ENCODE data around the gene TNIK. TPM values are rescaled to one million over a fixed set of nuclear protein-coding genes. Genes with fewer than 3 reads are reported as not detected.

TNIK gene
- total RNA-seq, 1 experiment from 2014 or later = 22.4 TPM

DNA sequence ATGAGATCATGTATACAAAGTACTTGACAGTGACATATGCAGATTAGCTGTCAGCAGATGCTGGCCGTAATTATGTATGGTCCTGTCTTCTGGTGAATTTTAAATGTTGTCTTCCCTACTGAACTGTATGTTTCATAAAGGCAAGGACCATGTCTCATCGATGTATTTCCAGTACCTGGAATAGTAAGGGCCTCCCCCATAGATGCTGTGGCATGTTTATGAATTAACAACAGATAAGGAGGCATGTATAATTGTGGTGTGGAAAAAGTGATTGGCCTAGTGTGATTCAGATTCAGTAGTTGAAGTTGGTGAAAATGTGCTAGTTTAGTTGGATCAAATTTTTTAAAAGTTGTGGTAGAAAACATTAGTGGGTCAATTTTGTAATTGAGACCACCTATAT, 231.0 kb downstream of the TNIK start:
- Histone ChIP-seq H3K36me3 (ENCODE audit: control insufficient read depth, insufficient read depth, low read length) (no peaks in the 10 kb centered on the region), H3K4me3 (ENCODE audit: low read depth, low read length) (no peak overlapping the region), H3K4me1 (no peaks in the 10 kb centered on the region; the same call in 1 of the 2 replicates), H3K9me3 (no peaks in the 10 kb centered on the region; the same call in 1 of the 2 replicates), H3K27me3 (replicated peaks; ENCODE audit: control insufficient read depth, insufficient read depth, low read length) (no peaks in the 10 kb centered on the region)
- no peak for DNase-seq
- intact Hi-C loops (cut with micrococcal nuclease; ENCODE audit: unreplicated experiment) = no loop called here
- ChIA-PET POLR2A (no interaction called here), CTCF (no interaction called here)
- no peak overlapping the region for H3K27ac Mint-ChIP-seq (ENCODE audit: unreplicated experiment)
- TF ChIP-seq, protein P1, sequence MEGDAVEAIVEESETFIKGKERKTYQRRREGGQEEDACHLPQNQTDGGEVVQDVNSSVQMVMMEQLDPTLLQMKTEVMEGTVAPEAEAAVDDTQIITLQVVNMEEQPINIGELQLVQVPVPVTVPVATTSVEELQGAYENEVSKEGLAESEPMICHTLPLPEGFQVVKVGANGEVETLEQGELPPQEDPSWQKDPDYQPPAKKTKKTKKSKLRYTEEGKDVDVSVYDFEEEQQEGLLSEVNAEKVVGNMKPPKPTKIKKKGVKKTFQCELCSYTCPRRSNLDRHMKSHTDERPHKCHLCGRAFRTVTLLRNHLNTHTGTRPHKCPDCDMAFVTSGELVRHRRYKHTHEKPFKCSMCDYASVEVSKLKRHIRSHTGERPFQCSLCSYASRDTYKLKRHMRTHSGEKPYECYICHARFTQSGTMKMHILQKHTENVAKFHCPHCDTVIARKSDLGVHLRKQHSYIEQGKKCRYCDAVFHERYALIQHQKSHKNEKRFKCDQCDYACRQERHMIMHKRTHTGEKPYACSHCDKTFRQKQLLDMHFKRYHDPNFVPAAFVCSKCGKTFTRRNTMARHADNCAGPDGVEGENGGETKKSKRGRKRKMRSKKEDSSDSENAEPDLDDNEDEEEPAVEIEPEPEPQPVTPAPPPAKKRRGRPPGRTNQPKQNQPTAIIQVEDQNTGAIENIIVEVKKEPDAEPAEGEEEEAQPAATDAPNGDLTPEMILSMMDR (IDR thresholded peaks at IDR 0.05; ENCODE audit: insufficient read depth in 1 of 2, low read depth in 1 of 2, low read length in 1 of 2, severe bottlenecking in 1 of 2, unreplicated experiment in 1 of 2) = no peak
- H3K9me3 Mint-ChIP-seq (ENCODE audit: unreplicated experiment) = no peaks in the 10 kb centered on the region
- H3K4me1 Mint-ChIP-seq (ENCODE audit: low read depth, unreplicated experiment) = peaks cover 1% of the 10 kb centered on the region
- no peak overlapping the region for H3K4me3 Mint-ChIP-seq (ENCODE audit: unreplicated experiment)
- H3K27me3 Mint-ChIP-seq (ENCODE audit: insufficient read depth, unreplicated experiment) = no peaks in the 10 kb centered on the region
- H3K36me3 Mint-ChIP-seq (ENCODE audit: insufficient read depth, unreplicated experiment) = no peaks in the 10 kb centered on the region
- BruUV-seq (replicated peaks) = no TSS peak

GRCh38 chr3:171228240-171228639, 232.0 kb downstream of the TNIK start:
- CTCF ChIA-PET = no interaction called here
- Mint-ChIP-seq H3K4me1 (ENCODE audit: low read depth, unreplicated experiment) (no peaks in the 10 kb centered on the region), H3K9me3 (ENCODE audit: unreplicated experiment) (no peaks in the 10 kb centered on the region), H3K36me3 (ENCODE audit: insufficient read depth, unreplicated experiment) (no peaks in the 10 kb centered on the region), H3K27ac (ENCODE audit: unreplicated experiment) (no peak overlapping the region), H3K4me3 (ENCODE audit: unreplicated experiment) (no peak overlapping the region), H3K27me3 (ENCODE audit: insufficient read depth, unreplicated experiment) (no peaks in the 10 kb centered on the region)
- no peak for DNase-seq
- TF ChIP-seq, protein P1 (IDR thresholded peaks at IDR 0.05; ENCODE audit: insufficient read depth in 1 of 2, low read depth in 1 of 2, low read length in 1 of 2, severe bottlenecking in 1 of 2, unreplicated experiment in 1 of 2) = no peak
- Histone ChIP-seq H3K27me3 (replicated peaks; ENCODE audit: control insufficient read depth, insufficient read depth, low read length) (no peaks in the 10 kb centered on the region), H3K4me1 (no peaks in the 10 kb centered on the region; the same call in 1 of the 2 replicates), H3K4me3 (ENCODE audit: low read depth, low read length) (no peak overlapping the region), H3K9me3 (no peaks in the 10 kb centered on the region; the same call in 1 of the 2 replicates), H3K36me3 (ENCODE audit: control insufficient read depth, insufficient read depth, low read length) (no peaks in the 10 kb centered on the region)
- BruUV-seq (replicated peaks) = no TSS peak
- POLR2A ChIA-PET = no interaction called here
- intact Hi-C loops (cut with micrococcal nuclease; ENCODE audit: unreplicated experiment) = no loop called here

GRCh38 chr3:171227828-171228227, 232.4 kb downstream of the TNIK start:
- H3K4me1 ChIP-seq = no peaks in the 10 kb centered on the region; the same call in 1 of the 2 replicates
- Mint-ChIP-seq H3K36me3 (ENCODE audit: insufficient read depth, unreplicated experiment) (no peaks in the 10 kb centered on the region), H3K27ac (ENCODE audit: unreplicated experiment) (no peak overlapping the region), H3K4me1 (ENCODE audit: low read depth, unreplicated experiment) (no peaks in the 10 kb centered on the region), H3K4me3 (ENCODE audit: unreplicated experiment) (no peak overlapping the region), H3K9me3 (ENCODE audit: unreplicated experiment) (no peaks in the 10 kb centered on the region), H3K27me3 (ENCODE audit: insufficient read depth, unreplicated experiment) (no peaks in the 10 kb centered on the region)
- no peaks in the 10 kb centered on the region for H3K36me3 ChIP-seq (ENCODE audit: control insufficient read depth, insufficient read depth, low read length)
- no peaks in the 10 kb centered on the region for H3K27me3 ChIP-seq (replicated peaks; ENCODE audit: control insufficient read depth, insufficient read depth, low read length)
- no TSS peak for BruUV-seq (replicated peaks)
- no peak for DNase-seq
- intact Hi-C loops (cut with micrococcal nuclease; ENCODE audit: unreplicated experiment) = no loop called here
- POLR2A ChIA-PET = no interaction called here
- H3K4me3 ChIP-seq (ENCODE audit: low read depth, low read length) = no peak overlapping the region
- no peaks in the 10 kb centered on the region; the same call in 1 of the 2 replicates for H3K9me3 ChIP-seq
- TF ChIP-seq, protein P1 (IDR thresholded peaks at IDR 0.05; ENCODE audit: insufficient read depth in 1 of 2, low read depth in 1 of 2, low read length in 1 of 2, severe bottlenecking in 1 of 2, unreplicated experiment in 1 of 2) = no peak
- CTCF ChIA-PET = no interaction called here

Measured in Caco-2 (cell line).